KBM-7 (cell line): ENCODE data around the gene GALNTL6.

ENCODE experiments used
- DNase-seq: peaks from one replicate; pipeline ENCODE4 v3.0.0-alpha.2; 2015
- in situ Hi-C: fragments of 300-500 bp; cut with MboI; formaldehyde crosslinking; loops from 2 replicates; pipeline ENCODE4 v1.14.3; 2020; ENCODE audit warnings: low sequenced_read_pairs, low pct_unique_long_range_greater_than_20kb, mixed read lengths

GALNTL6 gene

GRCh38 chr4:171812665-171813525 lies at the start of gene GALNTL6:
TSS of gene GALNTL6 (plus strand) at chr4:171813404.
- peak; percentile 70 for DNase-seq
- in situ Hi-C loops: no loop called here

- in situ Hi-C loops: no loop called here
- no peak for DNase-seq
These were observed 47.7 kb upstream of the GALNTL6 start for GRCh38 chr4:171765514-171765913.

DNA sequence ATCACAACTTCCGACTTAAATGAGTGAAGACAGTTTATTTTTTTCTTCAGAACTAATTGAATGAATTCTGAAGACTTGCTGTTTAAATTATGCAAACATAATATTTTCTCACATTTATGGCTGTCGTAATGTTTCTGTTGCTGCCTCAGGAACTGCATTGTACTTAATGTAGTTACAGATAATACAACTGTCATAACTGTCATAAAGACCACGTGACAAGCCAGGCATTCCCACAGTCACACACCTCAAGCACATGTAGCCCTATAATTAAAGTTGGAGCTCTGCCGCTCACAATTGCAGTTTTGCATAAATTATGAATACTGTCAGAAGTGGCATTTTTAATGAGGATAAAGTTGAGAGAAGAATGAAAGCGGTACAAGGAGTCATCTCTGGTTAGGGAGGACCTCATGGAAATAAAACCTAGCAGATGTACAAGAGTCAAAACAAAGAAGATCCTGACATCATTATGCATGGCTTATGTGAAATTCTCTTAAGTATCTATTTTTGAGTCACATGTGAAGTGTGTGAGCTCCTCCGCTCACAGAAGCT lies 38.5 kb upstream of the GALNTL6 start:
- in situ Hi-C loops: no loop called here
- no peak for DNase-seq

GRCh38 chr4:171779301-171779700 lies 33.9 kb upstream of the GALNTL6 start:
- no peak for DNase-seq
- in situ Hi-C loops: no loop called here

GRCh38 chr4:171785388-171785787 lies 27.8 kb upstream of the GALNTL6 start:
- DNase-seq: peak; percentile 5
- in situ Hi-C loops: no loop called here

DNA sequence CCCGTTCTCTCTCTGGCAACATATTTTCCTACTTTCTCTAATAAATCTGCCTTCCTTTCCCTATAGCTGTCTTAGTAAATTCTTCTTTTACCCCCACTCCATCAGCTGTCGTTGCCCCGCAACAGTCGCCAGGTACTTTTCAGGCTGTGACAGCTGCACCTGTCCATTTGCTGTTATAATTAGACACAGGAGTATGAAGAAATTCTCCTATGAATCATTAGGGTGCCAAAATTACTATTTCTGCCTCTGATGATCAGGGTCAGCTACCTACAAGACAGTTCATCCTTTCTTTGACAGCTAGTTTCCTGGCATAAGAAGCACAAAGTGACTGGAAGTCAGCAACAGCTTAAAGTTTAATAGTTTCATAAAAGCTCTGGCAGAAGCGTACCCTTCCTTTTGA lies 19.5 kb upstream of the GALNTL6 start:
- no peak for DNase-seq
- in situ Hi-C loops: no loop called here

DNA sequence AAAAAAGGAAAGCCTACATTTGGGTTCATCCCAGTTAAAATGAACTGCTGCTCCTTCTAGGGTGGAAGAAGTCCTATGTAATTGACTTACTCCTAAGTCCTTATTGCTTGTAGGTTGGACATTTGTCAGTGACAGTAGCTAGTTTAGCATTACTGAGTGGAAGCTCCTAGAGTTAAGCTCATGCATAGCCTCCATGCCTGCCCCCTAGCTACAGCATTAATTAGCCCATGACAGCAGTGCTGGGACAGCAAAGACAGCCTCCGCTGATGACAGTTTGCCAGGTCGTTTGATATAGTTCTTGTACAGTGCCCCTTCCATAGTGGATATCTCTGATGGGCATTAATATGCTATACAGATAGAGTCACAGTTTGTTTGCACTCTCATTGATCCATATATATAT lies 18.7 kb upstream of the GALNTL6 start:
- no peak for DNase-seq
- in situ Hi-C loops: no loop called here

- DNase-seq: no peak
- in situ Hi-C loops: no loop called here
These were observed 3.4 kb upstream of the GALNTL6 start for GRCh38 chr4:171809854-171810253.

DNA sequence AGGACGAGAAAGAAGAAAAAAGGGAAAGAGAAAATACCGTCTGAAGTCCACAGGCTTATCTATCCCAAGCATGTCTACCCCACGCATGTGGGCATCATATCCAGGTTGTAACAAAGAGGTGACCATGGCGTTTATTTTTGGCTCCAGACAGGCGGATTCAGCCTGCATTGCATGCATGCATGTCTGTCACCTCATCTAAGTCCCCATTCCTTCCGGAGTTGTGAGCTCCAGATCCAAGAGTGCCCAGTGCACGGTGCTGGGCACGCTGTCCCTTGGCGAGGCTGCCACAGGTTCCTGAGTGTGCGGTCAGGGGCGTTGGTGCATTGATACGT lies 905 bp upstream of the GALNTL6 start:
- in situ Hi-C loops: no loop called here
- no peak for DNase-seq

GRCh38 chr4:171813526-171814250 lies 484 bp downstream of the GALNTL6 start:
- no peak for DNase-seq
- in situ Hi-C loops: no loop called here

DNA sequence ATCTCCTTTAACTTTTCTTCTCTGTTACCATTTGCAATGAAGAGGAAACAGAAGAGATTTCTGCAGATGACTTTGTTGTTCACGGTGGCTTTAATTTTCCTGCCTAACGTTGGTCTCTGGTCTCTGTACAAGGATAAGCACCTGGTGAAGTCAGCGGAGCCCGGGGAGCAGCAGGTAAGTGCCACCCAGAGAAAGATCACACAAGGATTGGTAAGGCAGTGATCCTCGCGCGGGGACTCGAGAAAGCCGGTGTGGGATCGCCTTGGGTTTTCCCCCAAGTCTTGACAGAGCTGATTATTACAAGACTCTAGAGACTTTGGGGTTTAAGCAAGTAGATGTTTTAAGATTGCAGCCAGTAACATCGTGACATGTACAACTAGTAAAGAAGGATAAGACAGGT lies 1.3 kb downstream of the GALNTL6 start:
- DNase-seq: no peak
- in situ Hi-C loops: no loop called here

GRCh38 chr4:171817026-171817425 lies 3.8 kb downstream of the GALNTL6 start:
- in situ Hi-C loops: no loop called here
- no peak for DNase-seq

DNA sequence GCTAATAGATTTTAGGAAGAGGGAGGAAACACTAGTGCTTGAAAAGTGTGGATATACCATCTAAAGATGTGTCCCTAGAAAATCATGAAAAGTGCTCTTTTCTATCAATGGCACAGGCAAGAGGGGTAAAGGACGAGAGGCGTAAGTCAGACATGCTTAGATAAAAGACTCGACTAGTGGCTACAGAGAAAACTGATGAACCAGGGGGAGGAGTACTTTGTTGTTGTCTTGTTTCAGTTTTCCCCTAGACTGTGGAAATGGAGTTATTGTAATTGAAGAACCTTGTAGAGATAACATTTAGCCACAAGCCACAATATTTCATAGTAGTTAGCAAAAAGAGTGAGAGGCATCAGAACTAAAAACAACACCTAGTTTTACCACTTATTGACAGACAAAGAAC lies 21.4 kb downstream of the GALNTL6 start:
- DNase-seq: no peak
- in situ Hi-C loops: no loop called here

GRCh38 chr4:171843456-171843855 lies 30.3 kb downstream of the GALNTL6 start:
- DNase-seq: no peak
- in situ Hi-C loops: no loop called here

GRCh38 chr4:171846232-171846631 lies 33.0 kb downstream of the GALNTL6 start:
- in situ Hi-C loops: no loop called here
- DNase-seq: peak; percentile 64

DNA sequence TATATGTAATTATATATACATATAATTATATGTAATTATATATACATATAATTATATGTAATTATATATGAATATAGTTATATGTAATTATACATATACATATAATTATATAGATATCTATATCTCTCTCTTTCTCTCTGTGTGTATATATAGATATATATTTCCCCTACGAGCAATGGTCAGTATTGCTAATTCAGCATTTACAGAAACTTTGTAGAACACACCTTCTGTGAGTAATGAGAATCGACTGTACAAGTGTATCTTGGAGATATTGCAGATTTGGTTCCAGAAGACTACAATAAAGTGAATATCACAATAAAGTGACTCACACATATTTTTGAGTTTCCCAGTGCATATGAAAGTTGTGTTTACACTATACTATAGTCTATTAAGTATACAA lies 33.7 kb downstream of the GALNTL6 start:
- in situ Hi-C loops: no loop called here
- DNase-seq: no peak

GRCh38 chr4:171847751-171848150 lies 34.5 kb downstream of the GALNTL6 start:
- in situ Hi-C loops: no loop called here
- DNase-seq: no peak

DNA sequence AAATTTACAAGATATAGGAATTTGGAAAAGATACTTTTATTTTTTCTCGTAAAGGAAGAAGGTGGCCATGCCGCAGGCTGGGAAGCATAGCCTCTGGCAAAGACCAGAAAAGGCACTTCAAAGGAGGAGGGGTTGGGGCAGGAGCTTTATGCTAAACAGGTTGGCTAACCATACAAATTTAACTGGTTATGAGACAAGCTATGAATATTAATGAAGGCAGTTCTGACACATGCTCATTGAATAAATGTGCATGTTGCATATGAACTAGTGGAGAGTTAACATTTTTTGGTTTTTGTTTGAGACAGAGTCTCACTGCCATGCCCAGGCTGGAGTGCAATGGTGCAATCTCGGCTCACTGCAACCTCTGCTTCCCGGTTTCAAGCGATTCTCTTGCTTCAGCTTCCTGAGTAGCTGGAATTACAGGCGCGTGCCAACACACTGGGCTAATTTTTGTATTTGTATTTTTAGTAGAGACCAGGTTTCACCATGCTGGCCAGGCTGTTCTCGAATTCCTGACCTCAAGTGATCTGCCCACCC lies 36.5 kb downstream of the GALNTL6 start:
- DNase-seq: no peak
- in situ Hi-C loops: loop anchor here (25.0 kb wide), 1 partner anchor 988 kb away; no protein-coding TSS in a partner anchor

DNA sequence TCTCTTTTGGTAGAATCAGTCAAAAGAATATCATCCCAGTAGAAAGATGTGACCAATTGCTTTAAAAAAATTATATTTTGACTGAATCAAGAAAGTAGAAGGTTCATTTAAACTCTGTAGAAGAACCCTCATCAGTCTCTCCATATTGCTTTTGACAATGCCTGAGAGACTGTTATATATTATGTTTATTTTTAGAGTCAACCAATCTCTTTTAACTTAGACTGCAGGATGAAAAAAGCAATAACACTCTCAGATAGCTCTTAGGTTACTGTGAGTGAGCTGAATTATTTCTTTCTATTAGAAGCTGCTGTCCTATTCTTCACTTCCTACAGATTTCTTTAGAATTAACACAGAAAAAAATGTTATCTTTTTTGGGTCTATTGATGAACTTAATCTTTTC lies 38.1 kb downstream of the GALNTL6 start:
- no peak for DNase-seq
- in situ Hi-C loops: loop anchor here (25.0 kb wide), 1 partner anchor 986 kb away; no protein-coding TSS in a partner anchor
